GM19328 (cell line): Measurements from ENCODE around the gene ARHGAP4.

Experiments
- ATAC-seq: cut with Tn5 transposase; IDR thresholded peaks from one replicate; pipeline ENCODE4 v1.9.1; 2021; ENCODE audit warnings: mild to moderate bottlenecking, moderate library complexity; ENCODE audit not compliant: unreplicated experiment

ARHGAP4 gene

GRCh38 chrX:153908219-153908860 lies 17.7 kb downstream of the ARHGAP4 start:
- ATAC-seq: no peak

- no peak for ATAC-seq
These were observed 18.6 kb downstream of the ARHGAP4 start for GRCh38 chrX:153907456-153907855.

GRCh38 chrX:153906126-153906917 lies 19.7 kb downstream of the ARHGAP4 start:
- ATAC-seq: no peak

- ATAC-seq: no peak
These were observed 20.5 kb downstream of the ARHGAP4 start for GRCh38 chrX:153905481-153906095.

- ATAC-seq: no peak
These were observed 21.8 kb downstream of the ARHGAP4 start, which contains the start of gene AVPR2 for GRCh38 chrX:153903991-153904957. Gene AVPR2, plus strand, starts transcription at chrX:153904673. Its CDS starts 473 bp downstream, at chrX:153905146.

GRCh38 chrX:153903238-153903980 lies 22.7 kb downstream of the ARHGAP4 start:
- ATAC-seq: no peak

GRCh38 chrX:153902385-153902784 lies 23.7 kb downstream of the ARHGAP4 start:
- ATAC-seq: no peak

GRCh38 chrX:153901753-153902140 lies 24.3 kb downstream of the ARHGAP4 start:
- ATAC-seq: no peak

GRCh38 chrX:153900831-153901752 lies 25.0 kb downstream of the ARHGAP4 start:
- no peak for ATAC-seq

- no peak for ATAC-seq
These were observed 28.2 kb downstream of the ARHGAP4 start for GRCh38 chrX:153897899-153898298.

- no peak for ATAC-seq
These were observed 36.9 kb downstream of the ARHGAP4 start for GRCh38 chrX:153889123-153889522.

GRCh38 chrX:153888344-153888743 lies 37.7 kb downstream of the ARHGAP4 start:
- ATAC-seq: no peak

GRCh38 chrX:153887385-153887784 lies 38.7 kb downstream of the ARHGAP4 start:
- no peak for ATAC-seq

GRCh38 chrX:153886915-153887314 lies 39.1 kb downstream of the ARHGAP4 start:
- no peak for ATAC-seq

GRCh38 chrX:153885968-153886903 lies 39.8 kb downstream of the ARHGAP4 start, which contains the start of gene L1CAM:
Gene L1CAM, minus strand, starts transcription at chrX:153886173. Its CDS starts 10,337 bp downstream, at chrX:153875836.
- ATAC-seq: no peak

- no peak for ATAC-seq
These were observed 40.8 kb downstream of the ARHGAP4 start for GRCh38 chrX:153885208-153885787.

- ATAC-seq: no peak
These were observed 41.5 kb downstream of the ARHGAP4 start for GRCh38 chrX:153884590-153884989.
